Measurements from ENCODE around the gene TEX52.

Gene TEX52

GRCh38 chr12:2836574-2836973, 20.3 kb downstream of the TEX52 start:
- TF ChIP-seq, protein P1, sequence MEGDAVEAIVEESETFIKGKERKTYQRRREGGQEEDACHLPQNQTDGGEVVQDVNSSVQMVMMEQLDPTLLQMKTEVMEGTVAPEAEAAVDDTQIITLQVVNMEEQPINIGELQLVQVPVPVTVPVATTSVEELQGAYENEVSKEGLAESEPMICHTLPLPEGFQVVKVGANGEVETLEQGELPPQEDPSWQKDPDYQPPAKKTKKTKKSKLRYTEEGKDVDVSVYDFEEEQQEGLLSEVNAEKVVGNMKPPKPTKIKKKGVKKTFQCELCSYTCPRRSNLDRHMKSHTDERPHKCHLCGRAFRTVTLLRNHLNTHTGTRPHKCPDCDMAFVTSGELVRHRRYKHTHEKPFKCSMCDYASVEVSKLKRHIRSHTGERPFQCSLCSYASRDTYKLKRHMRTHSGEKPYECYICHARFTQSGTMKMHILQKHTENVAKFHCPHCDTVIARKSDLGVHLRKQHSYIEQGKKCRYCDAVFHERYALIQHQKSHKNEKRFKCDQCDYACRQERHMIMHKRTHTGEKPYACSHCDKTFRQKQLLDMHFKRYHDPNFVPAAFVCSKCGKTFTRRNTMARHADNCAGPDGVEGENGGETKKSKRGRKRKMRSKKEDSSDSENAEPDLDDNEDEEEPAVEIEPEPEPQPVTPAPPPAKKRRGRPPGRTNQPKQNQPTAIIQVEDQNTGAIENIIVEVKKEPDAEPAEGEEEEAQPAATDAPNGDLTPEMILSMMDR (IDR thresholded peaks at IDR 0.05; ENCODE audit: extremely low read depth, missing control alignments) = no peak
- DNase-seq (ENCODE audit: low spot score) = no peak

DNA sequence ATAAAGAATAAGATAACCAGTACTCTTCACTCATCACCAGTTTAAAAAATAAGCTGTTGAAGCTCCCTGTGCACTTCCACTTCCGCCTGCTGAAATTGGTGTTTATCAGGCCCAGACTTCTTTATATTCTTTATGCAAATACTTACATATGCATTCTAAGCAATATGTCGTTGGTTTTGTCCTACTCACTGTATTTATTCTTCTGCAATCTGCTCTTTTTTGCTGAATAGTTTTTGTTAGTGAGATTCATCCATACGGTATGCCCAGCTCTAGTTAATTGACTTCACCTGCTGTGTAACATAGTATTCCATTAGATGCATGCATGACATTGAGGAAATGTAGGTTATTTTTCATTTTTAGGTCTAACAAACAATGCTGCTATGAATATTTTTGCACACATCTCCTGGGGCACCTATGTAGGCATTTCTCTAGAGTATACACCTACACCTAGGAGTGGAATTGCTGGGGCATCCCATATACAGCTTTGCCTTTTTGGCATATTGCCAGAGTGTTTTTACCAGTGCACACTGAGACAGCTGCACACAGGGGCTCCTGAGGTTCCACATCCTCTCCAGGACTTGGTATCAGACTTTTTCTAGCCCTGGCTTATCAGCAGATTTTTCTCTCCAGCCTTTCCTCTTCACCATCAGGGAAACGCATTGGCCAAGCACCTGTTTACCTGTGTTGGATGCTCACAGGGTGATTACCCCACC, 21.0 kb downstream of the TEX52 start:
- TF ChIP-seq, protein P1 (IDR thresholded peaks at IDR 0.05; ENCODE audit: extremely low read depth, missing control alignments) = no peak
- no peak for DNase-seq (ENCODE audit: low spot score)

GRCh38 chr12:2834581-2835491, 22.0 kb downstream of the TEX52 start, which contains the start of gene NRIP2:
Gene NRIP2 (minus strand): TSS chr12:2835035. CDS start chr12:2834983, 52 bp downstream.
- DNase-seq (ENCODE audit: low spot score) = no peak
- TF ChIP-seq, protein P1 (IDR thresholded peaks at IDR 0.05; ENCODE audit: extremely low read depth, missing control alignments) = no peak

- DNase-seq (ENCODE audit: low spot score) = no peak
- TF ChIP-seq, protein P1 (IDR thresholded peaks at IDR 0.05; ENCODE audit: extremely low read depth, missing control alignments) = no peak
Observed at GRCh38 chr12:2833810-2834209, 23.0 kb downstream of the TEX52 start.

- TF ChIP-seq, protein P1 (IDR thresholded peaks at IDR 0.05; ENCODE audit: extremely low read depth, missing control alignments) = no peak
- DNase-seq (ENCODE audit: low spot score) = no peak
Observed at GRCh38 chr12:2833327-2833726, 23.5 kb downstream of the TEX52 start.

- DNase-seq (ENCODE audit: low spot score) = no peak
- TF ChIP-seq, protein P1 (IDR thresholded peaks at IDR 0.05; ENCODE audit: extremely low read depth, missing control alignments) = no peak
Observed at GRCh38 chr12:2832550-2833127, 24.2 kb downstream of the TEX52 start.

- DNase-seq (ENCODE audit: low spot score) = no peak
- TF ChIP-seq, protein P1 (IDR thresholded peaks at IDR 0.05; ENCODE audit: extremely low read depth, missing control alignments) = no peak
Observed at GRCh38 chr12:2829275-2829674, 27.6 kb downstream of the TEX52 start.

Data from GM20000 (cell line).